ENCODE measurements around the gene SYT5. TPM values are rescaled to one million over a fixed set of nuclear protein-coding genes. Genes with fewer than 3 reads are reported as not detected.

SYT5 gene
- total RNA-seq, 2 experiments from 2014 or later, result 0.84 TPM; not detected in 1

DNA sequence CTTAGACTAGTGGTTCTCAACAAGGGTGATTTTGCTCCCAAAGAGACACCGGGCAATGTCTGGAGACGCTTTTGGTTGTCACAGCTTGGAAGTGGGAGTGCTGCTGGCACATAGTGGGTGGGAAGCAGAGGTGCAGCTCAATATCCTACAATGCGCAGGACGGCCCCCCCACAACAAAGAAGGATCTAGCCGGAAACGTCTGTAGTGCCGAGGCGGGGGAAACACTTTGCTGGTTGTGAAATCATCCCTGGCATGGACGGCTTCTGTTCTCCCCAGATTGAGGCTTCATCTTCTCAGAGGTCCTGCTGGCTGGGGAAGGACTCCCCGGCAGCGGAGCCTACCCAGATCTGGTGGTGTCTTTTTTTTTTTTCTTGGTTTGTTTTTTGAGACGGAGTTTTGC lies 13.4 kb upstream of the SYT5 start:
- Histone ChIP-seq H3K79me2 (ENCODE audit: insufficient read depth, low read depth, low read length) (no peaks in the 10 kb centered on the region), H2AFZ (ENCODE audit: low read length) (no peak overlapping the region), H3K4me1 (ENCODE audit: insufficient read depth, low read length, poor library complexity, severe bottlenecking) (no peaks in the 10 kb centered on the region), H3K9me3 (ENCODE audit: low read length) (no peaks in the 10 kb centered on the region), H3K36me3 (ENCODE audit: insufficient read depth, low read length) (no peaks in the 10 kb centered on the region), H3K9me2 (ENCODE audit: insufficient read depth, low read length) (no peaks in the 10 kb centered on the region), H3K4me3 (ENCODE audit: low read depth, low read length, poor library complexity, severe bottlenecking) (no peak overlapping the region), H3K27ac (ENCODE audit: low read depth, low read length, poor library complexity, severe bottlenecking) (no peak overlapping the region), H3K4me2 (ENCODE audit: low read length) (no peak overlapping the region), H4K20me1 (ENCODE audit: insufficient read depth, low read length) (no peaks in the 10 kb centered on the region)
- ChIA-PET POLR2A (interaction anchor here (0.7 kb wide), 1 partner anchor 51 kb away, joined by 3 read pairs; no protein-coding TSS in a partner anchor), CTCF (ENCODE audit: unreplicated experiment) (no interaction called here)
- no TSS peak for BruUV-seq (replicated peaks)
- intact Hi-C loops (cut with micrococcal nuclease; ENCODE audit: unreplicated experiment), result no loop called here
- no peak for DNase-seq (ENCODE audit: low spot score)
- TF ChIP-seq, protein P1, sequence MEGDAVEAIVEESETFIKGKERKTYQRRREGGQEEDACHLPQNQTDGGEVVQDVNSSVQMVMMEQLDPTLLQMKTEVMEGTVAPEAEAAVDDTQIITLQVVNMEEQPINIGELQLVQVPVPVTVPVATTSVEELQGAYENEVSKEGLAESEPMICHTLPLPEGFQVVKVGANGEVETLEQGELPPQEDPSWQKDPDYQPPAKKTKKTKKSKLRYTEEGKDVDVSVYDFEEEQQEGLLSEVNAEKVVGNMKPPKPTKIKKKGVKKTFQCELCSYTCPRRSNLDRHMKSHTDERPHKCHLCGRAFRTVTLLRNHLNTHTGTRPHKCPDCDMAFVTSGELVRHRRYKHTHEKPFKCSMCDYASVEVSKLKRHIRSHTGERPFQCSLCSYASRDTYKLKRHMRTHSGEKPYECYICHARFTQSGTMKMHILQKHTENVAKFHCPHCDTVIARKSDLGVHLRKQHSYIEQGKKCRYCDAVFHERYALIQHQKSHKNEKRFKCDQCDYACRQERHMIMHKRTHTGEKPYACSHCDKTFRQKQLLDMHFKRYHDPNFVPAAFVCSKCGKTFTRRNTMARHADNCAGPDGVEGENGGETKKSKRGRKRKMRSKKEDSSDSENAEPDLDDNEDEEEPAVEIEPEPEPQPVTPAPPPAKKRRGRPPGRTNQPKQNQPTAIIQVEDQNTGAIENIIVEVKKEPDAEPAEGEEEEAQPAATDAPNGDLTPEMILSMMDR (conservative IDR thresholded peaks at IDR 0.05; ENCODE audit: low read length), result no peak
- no peak for TF ChIP-seq EZH2phosphoT487 (IDR thresholded peaks at IDR 0.05; ENCODE audit: borderline replicate concordance, low read depth, low read length)

DNA sequence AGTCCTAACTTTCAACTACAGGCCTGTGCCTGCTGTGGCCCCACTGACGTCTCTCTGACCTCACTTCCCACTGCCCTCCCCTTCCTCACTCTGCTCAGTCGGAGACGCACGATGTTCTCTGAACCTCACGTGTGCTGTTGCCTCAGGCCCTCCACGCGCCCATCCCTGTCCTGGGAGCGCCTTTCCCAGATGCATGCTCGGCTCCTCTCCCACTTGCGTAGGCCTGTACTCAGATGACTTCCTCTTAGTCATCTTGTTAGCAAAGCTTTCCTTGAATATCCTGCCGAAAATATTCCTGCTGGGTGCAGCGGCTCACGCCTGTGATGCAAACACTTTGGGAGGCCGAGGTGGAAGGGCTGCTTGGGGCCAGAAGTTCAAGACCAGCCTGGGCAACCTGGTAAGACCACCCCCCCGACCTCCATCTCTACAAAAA lies 9.3 kb upstream of the SYT5 start:
- Histone ChIP-seq H3K4me2 (ENCODE audit: low read length) (no peak overlapping the region), H3K9me2 (ENCODE audit: insufficient read depth, low read length) (no peaks in the 10 kb centered on the region), H3K27ac (ENCODE audit: low read depth, low read length, poor library complexity, severe bottlenecking) (no peak overlapping the region), H3K4me3 (ENCODE audit: low read depth, low read length, poor library complexity, severe bottlenecking) (no peak overlapping the region), H3K4me1 (ENCODE audit: insufficient read depth, low read length, poor library complexity, severe bottlenecking) (no peaks in the 10 kb centered on the region), H2AFZ (ENCODE audit: low read length) (no peak overlapping the region), H3K36me3 (ENCODE audit: insufficient read depth, low read length) (no peaks in the 10 kb centered on the region), H4K20me1 (ENCODE audit: insufficient read depth, low read length) (no peaks in the 10 kb centered on the region), H3K79me2 (ENCODE audit: insufficient read depth, low read depth, low read length) (no peaks in the 10 kb centered on the region), H3K9me3 (ENCODE audit: low read length) (no peaks in the 10 kb centered on the region)
- no TSS peak for BruUV-seq (replicated peaks)
- ChIA-PET CTCF (ENCODE audit: unreplicated experiment) (no interaction called here), POLR2A (interaction anchor here (0.7 kb wide), 1 partner anchor 643 kb away, joined by 3 read pairs; no protein-coding TSS in a partner anchor)
- DNase-seq (ENCODE audit: low spot score), result no peak
- intact Hi-C loops (cut with micrococcal nuclease; ENCODE audit: unreplicated experiment), result no loop called here
- TF ChIP-seq EZH2phosphoT487 (IDR thresholded peaks at IDR 0.05; ENCODE audit: borderline replicate concordance, low read depth, low read length), result no peak
- TF ChIP-seq, protein P1 (conservative IDR thresholded peaks at IDR 0.05; ENCODE audit: low read length), result no peak

DNA sequence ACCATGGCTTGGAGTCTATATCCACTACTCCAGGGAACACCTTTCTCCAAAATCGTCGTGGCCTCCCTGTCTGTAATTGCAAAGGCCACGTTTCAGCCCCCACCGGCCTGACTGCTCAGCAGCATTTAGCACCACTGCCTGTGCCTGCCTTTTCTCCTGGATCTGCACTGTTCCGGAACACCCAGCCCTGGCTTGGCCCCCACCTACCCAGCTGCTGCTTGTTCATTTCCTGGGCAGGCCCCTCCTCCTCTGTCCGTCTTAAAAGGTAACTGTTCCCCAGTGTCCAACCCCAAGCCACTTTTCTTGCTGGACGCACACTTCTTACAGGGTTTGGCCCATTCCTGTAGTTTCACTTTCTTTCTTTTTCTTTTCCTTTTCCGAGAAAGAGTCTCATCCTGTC lies 8.5 kb upstream of the SYT5 start:
- no peak overlapping the region for H3K4me2 ChIP-seq (ENCODE audit: low read length)
- no peak overlapping the region for H3K27ac ChIP-seq (ENCODE audit: low read depth, low read length, poor library complexity, severe bottlenecking)
- CTCF ChIA-PET (ENCODE audit: unreplicated experiment), result no interaction called here

More for the DNA sequence above, 8.5 kb upstream of the SYT5 start:
- DNase-seq (ENCODE audit: low spot score), result no peak
- no TSS peak for BruUV-seq (replicated peaks)
- H2AFZ ChIP-seq (ENCODE audit: low read length), result no peak overlapping the region
- no peaks in the 10 kb centered on the region for H3K4me1 ChIP-seq (ENCODE audit: insufficient read depth, low read length, poor library complexity, severe bottlenecking)
- no peaks in the 10 kb centered on the region for H3K36me3 ChIP-seq (ENCODE audit: insufficient read depth, low read length)
- TF ChIP-seq EZH2phosphoT487 (IDR thresholded peaks at IDR 0.05; ENCODE audit: borderline replicate concordance, low read depth, low read length), result no peak
- TF ChIP-seq, protein P1 (conservative IDR thresholded peaks at IDR 0.05; ENCODE audit: low read length), result no peak
- no peaks in the 10 kb centered on the region for H3K9me2 ChIP-seq (ENCODE audit: insufficient read depth, low read length)
- no peak overlapping the region for H3K4me3 ChIP-seq (ENCODE audit: low read depth, low read length, poor library complexity, severe bottlenecking)
- intact Hi-C loops (cut with micrococcal nuclease; ENCODE audit: unreplicated experiment), result no loop called here
- POLR2A ChIA-PET, result no interaction called here
- no peaks in the 10 kb centered on the region for H3K79me2 ChIP-seq (ENCODE audit: insufficient read depth, low read depth, low read length)
- H4K20me1 ChIP-seq (ENCODE audit: insufficient read depth, low read length), result no peaks in the 10 kb centered on the region
- H3K9me3 ChIP-seq (ENCODE audit: low read length), result no peaks in the 10 kb centered on the region

Data from OCI-LY7 (cell line).